D341Med (cell line): ENCODE results near the gene KLHL13.
"Not testable (repeated sequence)": the region's sequence is repeated elsewhere in the genome, so short reads cannot be mapped to it uniquely, and the experiment has no call there.

Experiments used
- DNase-seq: peaks from one replicate; pipeline ENCODE4 v3.0.0; 2012; ENCODE audit warnings: low spot score

The KLHL13 gene

DNA sequence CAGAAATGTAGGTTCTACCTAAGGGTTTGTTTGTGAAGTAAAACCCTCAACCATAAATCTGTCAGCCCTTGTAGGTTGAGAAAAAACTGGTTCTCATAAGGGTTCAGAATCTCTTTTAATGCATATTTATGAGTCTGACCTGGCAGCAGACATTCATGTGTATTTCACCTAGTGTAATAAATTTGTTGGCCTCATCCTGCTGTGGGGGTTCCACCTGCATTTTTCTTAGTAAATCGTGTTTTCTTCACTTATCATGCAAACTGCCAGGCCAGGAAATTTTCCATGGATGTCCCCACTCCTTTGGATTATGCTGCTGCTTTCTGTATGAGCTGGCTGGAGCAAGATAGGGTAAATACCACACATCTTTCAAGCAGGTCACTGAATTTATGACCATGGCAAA is 42.4 kb downstream of the KLHL13 start:
- DNase-seq, result no peak

DNA sequence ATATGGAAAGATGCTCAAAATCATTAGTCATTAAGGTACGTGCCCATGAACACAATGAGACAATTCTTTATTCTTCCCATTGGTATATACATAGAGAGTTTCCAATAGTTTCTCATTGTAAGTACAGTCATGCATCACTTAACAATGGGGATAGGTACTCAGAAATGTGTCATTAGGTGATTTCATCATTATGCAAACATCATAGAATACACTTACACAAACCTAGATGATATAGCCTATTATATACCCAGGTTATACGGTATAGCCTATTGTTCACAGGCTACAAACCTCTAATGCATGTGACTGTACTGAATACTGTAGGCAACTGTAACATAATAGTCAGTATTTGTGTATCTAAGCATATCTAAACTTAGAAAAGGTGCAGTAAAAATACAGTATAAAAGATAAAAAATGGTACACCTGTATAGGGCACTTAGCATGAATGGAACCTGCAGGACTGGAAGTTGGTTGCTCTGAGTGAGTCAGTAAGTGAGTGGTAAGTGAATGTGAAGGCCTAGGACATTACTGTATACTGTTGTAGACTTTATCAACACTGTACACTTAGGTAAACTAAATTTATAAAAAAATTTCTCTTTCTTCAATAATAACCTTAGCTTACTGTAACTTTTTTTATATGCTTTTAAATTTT is 49.6 kb downstream of the KLHL13 start:
- DNase-seq, result no peak

DNA sequence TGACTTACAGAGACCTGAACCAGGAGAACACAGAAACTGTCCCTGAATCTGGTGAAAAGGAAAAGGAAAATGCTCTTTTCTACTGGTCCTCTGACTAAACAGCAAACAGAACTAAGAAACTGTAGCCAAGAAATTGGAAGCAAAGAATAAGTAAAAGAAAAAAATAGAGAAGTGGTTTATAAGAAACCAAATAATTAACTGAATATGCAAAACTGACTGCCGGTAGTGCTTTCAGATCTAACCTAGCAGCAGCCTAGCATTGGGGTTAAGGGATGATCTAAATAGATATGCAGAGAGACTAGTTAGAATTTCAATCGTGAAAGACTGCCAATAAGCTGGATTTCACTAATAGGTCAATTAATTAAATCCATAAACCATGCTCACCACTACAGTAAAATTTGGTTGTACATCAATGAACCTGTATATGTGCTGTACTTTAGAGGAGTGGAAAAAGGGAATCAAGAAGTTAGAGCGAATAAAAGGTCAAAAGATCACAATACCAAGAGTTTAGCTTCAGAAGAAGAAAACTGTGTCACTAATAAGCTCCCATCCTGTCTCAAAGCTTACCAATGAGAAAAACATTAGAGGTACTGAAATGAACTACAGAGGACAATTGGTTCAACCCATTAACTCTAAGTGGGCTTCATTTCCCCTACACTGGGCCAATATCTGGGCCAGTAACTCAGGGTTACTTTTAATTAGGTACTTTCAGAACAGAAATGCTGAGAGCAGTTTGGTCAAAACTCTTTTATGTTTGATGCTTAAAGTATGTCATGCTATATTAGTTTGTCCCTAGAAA is 53.6 kb downstream of the KLHL13 start:
- no peak for DNase-seq

DNA sequence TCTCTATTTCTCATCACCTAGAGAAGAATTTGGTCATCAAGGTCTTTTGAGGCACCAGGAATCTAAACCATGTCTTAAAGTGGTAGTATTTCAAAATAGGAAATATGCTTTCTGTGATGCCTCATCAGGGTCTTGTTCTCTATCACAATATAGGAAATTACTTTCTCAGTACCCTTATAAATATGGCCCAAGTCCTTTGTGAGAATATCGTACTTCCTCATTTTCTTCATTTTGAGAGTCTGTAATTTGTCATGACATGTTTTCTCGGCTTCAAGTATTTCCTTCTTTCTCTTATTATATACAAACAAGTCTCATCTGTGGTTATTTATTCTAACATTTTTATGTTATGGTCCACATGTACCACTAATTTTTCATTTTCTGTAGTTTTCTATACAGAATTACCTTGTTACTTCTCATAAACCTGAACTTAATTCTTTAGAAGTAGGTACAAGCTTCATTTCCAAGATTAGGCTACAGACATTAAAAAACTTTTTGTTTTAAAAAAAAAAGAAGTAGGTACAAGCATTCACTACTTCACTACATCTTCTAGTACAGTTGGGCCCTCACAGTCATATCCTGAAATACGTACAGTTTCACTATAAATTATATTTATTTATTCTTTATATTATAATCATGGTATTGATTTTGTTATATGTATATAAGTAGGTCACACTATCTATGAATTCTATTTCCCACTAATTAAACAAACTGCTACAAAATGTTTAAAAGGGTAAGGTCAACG is 54.4 kb downstream of the KLHL13 start:
- no peak for DNase-seq

DNA sequence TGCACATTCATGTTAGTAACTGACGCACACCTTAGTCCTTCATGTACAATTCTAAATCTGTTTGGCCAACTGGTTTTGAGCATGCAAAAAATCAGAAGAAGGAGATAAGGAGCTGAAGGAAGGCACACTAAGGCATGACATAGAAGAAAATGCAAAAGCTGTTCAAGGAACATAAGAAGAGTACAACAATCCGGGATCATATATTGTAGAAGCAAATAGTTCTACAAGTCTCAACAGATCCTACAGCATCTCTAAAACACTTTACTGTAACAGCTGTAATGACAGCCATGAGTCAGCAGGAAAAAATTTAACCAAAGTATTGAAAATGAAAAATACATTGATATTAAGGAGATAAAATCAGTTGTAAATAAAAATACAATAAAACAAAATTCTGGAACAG is 57.7 kb downstream of the KLHL13 start:
- no peak for DNase-seq

DNA sequence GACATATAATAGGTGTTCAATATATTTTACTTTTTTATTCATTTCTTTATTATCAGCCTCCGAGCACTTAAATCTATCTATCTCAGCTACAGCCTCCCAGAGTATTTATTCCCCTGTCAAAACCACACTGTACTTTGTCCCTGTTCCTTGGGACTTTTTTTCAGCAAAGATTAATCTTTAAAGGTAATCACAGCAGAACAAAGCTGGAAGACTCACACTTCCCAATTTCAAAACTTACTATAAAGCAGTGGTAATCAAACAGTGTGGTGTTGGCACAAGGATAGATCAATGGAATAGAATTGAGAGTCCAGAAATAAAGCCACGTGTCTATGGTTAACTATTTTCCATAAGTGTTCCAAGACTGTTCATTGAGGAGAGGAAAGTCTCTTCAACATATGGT is 59.7 kb downstream of the KLHL13 start:
- DNase-seq, result no peak

DNA sequence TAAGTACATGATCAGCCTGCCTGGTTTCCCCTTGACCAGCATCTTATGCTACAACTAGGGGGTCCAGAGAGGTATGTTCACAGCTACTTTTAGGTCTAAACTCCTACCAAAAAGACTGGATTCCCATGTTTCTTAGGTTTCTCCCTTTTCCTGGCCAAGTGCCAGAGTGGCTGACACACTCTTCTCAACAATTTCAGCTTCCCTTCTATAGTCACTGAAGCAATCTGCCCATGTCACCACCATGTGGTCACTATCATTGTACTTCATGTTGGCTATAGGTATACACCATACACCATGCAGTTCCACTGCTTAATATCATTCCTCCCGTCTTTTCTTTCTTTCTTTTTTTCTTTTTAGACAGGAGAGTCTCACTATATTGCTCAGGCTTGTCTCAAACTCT is 66.9 kb downstream of the KLHL13 start:
- DNase-seq, result no peak

DNA sequence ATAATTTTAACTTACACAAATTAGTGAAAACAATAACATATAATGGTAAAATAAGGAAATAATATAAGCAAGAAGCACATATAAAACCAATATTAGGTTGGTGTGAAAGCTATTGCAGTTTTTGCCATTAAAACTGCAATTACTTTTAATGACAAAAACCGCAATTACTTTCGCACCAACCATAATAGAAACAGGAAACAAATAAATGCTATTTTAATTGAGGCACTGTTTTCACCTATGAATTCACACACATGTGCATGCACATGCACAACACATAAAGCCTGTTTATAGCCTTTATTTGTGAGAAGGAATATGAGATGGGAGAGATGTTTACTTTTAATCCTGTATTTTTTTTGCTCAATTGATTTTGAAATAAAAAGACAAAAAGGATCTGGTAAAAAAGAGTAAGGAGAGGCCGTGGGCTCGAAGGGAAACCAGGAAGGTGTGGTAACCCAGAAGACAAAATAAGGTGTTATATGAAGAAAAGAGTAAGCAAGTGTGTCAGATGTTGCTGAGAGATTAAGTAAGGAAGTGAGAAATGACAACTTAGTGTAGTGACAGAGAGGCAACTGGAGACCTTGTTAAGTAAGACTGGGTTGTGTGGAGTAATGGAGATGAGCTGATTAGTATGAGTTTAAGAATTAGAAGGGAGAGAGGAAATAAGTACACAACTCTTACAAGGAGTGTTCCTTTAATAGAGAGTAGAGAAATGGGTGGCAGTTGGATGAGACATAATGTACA is 69.0 kb downstream of the KLHL13 start:
- no peak for DNase-seq

DNA sequence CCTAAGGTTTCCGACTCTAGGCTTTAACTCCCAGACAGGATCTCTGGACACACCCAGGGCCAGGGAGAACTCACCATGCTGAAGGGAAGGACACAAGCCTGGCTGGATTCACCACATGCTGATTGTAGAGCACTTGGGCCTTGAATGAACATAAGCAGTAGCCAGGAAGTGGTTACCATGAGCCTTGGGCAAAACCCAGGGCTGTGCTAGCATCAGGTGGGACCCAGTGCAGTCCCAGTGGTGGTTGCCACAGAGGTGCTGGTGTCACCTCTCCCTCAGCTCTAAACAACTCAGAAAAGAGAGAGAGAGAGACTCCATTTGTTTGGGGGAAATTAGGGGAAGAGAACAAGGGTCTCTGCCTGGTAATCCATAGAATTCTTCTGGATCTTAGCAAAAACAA is 77.0 kb downstream of the KLHL13 start:
- DNase-seq, result no peak

DNA sequence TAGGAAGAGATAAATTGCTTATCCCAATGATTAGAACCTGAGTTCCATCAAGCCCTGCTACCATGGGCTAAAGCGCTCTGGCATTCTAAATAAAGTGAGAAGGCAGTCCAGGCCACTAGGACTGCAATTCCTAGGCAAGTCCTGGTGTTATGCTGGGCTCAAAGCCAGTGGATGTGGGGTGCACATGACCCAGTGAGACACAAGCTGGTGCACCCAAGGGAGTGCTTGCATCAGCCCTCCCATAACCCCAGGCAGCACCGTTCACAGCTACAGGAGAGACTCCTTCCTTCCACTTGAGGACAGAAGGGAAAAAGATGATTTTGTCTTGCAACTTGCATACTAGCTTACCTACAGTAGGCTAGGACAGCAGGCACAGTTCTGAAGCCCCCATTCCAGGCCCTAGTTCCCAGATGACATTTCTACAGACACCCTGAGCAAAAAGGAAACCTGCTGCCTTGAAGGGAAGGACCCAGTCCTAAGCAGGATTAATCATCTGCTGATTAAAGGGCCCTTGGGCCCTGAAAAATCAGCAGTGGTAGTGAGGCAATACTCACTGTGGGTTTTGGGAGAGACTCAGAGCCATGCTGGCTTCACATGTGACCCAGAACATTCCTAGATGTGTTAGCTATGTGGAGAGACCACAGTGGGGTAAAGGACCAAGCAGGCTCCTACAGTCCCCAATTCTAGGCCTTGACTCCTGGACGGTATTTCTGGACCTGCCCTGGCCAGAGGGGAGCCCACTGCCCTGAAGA is 77.8 kb downstream of the KLHL13 start:
- DNase-seq, result no peak

DNA sequence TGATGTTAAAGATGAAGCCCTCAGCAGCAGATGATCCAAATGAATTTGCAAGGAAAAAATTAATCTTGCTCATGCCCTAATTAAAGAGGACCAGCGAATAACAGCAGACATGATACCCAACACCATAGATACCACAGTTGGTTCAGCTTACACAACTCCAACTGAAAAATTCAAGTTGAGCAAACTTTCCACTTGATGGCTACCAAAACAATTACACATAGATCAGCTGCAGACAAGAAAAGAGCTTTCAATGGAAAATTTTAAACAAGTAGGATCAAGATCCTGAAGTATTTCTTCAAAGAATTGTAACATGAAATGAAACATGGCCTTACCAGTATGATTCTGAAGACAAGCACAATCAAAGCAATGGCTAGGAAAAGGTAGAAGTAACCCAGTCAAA is 90.0 kb downstream of the KLHL13 start:
- DNase-seq, result no peak

DNA sequence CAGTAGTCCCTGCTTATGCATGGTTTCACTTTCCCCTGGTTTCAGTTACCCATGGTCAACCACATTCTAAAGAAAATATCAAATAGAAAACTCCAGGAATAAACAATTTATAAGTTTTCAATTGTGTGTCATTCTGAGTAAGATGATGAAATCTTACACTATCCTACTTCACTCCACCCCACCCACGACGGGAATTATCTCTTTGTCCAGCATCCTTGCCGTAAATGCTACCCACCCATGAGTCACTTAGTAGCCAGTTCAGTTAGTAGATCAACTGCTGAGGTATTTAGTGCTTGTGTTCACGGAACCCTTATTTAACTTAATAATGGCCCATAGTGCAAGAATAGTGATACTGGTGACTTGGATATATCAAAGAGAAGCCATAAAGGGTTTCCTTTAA is 91.4 kb downstream of the KLHL13 start:
- DNase-seq, result no peak

DNA sequence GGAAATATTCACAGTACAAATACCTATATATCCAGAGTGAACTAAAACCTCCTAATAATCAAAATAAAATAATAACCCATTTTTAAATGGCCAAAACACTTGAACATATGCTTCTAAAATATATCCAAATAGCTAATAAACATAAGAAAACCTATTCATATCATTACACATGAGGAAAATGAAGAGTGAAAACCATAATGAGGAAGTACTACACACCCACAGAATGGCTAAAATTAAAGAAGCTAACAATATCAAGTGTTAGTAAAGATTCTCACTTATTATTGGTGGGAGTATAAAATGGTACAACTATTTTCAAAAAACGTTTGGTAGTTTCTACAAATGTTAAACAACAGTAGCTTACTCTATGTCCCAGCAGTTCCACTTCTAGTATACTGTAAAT is 92.1 kb downstream of the KLHL13 start:
- no peak for DNase-seq

DNA sequence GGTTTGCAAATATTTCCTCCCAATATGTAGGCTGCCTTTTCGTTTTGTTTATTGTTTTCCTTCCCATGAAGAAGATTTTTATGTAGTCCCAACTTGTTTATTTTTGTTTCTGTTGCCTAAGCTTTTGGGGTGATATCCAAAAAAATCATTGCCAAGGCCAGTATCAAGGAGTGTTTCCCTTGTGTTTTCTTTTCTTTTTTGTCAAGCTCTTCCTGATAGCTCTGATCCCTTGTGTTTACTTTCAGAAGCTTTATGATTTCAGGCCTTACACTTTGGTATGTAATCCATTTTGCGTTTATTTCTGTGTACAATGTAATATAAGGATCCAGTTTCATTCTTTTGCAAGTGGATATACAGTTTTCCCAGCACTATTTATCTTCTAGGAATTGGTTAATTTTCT is 93.9 kb downstream of the KLHL13 start:
- DNase-seq, result no peak

DNA sequence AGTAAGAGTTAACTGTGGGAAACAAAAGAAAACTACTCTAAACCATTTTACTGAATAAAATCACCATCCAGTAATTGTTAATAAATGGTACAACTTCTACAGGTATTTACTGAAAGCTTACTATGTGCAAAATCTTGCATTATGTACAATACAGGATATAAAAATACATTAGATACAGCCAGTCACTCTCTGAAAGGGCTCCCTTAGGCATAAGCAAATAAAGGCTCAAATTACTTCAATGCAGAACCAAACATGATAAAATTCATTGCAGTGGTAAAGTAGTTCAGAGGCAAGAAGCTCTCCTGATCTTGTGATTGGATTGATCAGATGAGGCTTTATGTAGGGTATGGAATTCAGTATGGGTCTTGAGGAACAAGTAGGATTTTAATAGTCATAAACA is 100.2 kb downstream of the KLHL13 start:
- no peak for DNase-seq

DNA sequence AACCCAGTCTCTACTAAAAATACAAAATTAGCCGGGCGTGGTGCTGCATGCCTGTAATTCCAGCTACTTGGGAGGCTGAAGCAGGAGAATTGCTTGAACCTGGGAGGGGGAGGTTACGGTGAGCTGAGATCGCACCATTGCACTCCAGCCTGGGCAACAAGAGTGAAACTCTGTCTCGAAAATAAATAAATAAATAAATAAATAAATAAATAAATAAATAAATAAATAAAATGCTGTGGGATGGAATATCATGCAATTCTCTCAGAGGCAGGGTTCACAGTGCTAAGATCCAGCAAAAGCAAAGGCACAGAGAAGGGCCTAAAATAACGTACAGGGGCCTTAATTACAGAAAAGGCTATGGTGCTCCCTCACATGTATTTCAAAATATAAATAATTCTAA is 114.2 kb downstream of the KLHL13 start:
- not testable (repeated sequence) for DNase-seq

DNA sequence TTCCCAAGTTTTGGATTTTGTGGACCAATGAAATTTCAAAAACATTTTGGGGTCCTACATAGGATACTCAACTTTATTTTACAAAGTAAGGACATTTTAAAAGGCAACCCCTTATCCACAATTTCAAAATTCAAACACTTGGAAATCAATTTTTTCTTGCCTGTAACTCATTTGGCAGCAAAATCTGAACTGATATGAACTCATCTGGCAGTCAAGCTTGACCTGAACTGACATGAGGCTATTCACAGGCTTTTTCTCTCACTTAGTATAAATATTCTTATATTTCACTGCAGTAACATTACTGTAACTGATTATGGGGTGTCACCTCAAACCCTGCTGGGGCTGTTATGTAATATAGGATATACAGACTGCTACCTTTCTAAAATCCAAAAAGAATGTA is 116.1 kb downstream of the KLHL13 start:
- DNase-seq, result no peak

DNA sequence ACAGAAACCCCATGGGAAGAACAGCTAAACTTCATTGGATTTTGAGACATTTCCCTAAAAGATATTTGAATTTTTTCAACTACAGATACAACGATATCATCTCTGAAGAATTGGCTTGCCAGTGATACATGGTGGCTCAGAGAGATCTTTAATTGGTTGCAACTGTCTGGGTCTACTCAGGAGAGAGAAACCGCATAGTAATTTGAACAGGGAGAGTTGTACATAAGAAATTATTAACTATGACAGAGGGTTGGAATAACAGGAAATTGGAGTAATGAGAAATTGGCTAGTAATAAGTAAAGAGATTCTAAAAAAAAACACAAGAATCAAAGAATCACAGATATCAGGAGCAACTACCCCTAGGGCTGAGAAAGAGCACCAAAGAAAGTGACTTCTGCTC is 118.4 kb downstream of the KLHL13 start:
- DNase-seq, result no peak

DNA sequence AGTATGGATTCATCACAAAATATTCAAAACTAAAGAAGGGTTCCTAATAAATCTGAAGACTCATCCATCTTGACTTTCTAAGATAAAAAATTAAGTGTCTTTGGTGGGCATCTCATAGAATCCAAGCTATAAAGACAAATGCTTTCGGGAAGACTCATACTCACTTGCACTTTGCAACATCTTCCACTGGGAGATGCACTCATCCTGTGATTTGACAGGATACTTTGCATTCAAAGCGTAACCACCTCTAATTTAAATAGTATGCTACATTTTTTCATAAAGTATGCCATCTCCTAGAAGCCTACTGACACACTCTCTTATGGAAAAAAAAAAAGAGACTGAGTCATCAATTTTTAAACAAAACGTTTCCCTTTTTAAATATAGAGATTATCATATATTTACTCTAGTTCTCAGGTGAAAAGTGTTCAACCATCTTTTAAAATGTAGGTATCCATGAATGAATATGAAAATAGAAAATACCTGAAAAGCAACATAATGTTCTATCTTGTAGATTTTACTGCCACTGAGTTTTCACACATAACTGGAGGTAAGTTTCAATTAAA is 119.6 kb downstream of the KLHL13 start:
- DNase-seq, result no peak

DNA sequence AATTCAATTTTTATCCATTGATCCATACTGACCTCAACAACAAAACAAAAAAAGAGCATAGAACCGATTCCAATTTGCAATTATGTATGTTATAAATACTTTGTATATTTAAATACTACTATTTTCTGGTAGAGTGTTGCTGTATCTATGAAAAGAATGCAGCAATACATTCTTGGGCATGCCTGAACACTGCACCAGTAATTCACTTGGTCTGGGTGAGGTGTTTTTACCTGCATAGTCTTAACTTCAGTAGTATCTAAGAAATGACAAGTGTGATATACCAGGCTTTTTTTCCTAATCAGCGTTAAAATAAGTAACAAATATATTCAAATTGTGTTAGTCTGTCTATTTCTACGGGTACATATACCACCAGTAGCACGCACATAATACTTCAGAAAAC is 120.2 kb downstream of the KLHL13 start:
- DNase-seq, result no peak

DNA sequence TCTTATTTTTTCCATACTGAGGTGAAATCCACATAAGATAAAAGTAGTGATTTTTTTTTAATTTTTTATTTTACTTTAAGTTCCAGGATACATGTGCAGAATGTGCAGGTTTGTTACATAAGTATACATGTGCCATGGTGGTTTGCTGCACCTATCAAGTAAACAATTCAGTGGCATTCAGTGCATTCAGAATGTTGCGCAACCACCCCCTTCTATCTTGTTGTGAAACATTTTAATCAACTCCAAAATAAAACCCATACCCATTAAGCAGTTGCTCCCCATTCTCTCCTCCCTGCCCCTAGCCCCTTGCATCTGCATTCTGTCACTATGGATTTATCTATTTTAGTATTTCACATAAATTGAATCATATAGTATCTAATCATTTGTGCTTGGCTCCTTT is 121.2 kb downstream of the KLHL13 start:
- DNase-seq, result no peak
